Bone marrow (tissue), 2 donors: Measurements from ENCODE around the gene CFAP54.
"Not testable (repeated sequence)": the region's sequence is repeated elsewhere in the genome, so short reads cannot be mapped to it uniquely, and the experiment has no call there.

Experiments used
- DNase-seq, 2 donors: peaks; one replicate each; lab custom pipeline; 2025; lab: John Stamatoyannopoulos, UW

Gene CFAP54

DNA sequence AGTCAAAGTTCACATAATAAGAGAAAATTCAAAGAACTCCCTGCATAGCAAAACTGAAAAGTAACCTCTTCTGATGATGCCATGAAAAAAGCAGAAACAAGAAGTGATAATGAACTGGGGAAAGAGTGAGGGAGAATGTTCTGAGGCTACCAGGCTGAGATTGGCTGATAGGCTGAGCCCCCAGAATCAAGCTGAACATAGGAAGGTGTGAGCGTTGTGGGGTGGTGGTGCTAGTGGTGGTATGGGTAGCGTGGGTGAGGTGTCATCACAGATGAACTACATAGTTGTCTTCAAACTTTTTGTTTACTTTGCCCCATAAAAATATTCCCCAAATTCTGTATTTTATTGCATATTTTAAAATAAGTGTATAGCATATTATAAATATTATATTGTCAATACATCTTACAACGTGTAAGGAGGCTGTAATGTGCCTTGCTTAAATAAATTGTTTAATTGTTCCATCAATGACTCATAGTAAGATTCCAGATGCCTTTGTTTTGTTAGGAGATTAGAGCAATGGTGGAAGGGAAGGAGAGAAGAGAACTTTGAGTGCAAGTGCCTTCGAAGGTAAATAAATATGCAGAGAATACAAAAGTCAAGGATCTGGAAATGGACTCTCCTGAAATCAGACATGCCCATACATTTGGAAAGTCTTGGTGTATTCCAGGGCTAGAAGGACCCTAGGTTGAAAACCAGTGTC, 15.8 kb upstream of the CFAP54 start:
- no peak for DNase-seq

DNA sequence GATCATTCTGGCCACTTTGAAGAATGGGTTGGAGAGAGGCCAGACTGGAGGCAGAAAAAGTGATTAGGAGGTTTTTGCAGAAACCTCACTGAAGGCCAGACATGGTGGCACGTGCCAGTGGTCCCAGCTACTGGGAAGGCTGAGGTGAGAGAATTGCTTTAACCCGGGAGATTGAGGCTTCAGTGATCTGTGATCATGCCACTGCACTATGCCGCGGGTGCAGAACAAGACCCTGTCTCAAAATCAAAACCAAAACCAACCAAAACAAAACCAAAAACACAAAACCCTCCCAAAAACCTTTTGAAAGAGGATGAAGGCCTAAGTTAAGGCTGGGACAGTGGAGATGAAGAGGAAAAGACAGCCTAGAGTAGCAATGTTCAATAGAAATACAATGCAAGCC, 15.2 kb upstream of the CFAP54 start:
- no peak for DNase-seq

DNA sequence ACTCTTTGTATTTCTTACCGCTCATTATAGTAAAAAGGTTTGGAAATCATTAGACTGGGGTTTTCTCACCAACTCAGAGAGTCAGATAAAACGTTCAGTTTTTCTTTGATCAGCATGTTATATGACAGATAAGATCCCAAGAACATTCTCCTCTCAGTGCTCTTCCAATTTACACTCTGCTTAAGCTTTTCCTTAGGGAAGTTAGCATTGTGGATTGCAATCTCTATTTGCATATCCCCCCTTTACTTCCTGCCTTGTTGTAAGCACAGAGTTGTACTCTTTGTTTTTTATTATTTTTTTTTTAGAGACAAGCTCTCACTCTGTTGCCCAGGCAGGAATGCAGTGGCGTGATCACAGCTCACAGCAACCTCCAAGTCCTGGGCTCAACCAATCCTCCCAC, 11.4 kb upstream of the CFAP54 start:
- no peak for DNase-seq

DNA sequence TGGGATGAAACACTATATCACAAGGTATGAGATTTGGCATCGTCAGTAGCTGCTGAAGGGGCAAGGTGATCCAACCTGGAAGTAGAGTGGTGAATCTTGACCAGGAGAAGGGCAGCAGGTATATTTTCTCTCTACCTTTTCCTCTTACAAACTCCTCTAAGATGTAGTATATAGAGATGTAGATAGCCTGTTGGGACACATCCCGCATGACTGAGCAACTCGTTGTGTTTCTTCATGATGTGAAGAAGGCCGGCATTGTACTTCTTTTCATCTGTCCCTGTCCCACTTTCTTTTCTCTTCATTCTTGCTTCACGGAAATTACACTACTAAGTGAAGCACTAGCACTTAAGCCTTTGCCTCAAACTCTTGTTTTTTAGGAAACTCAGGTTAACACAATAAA, 7.3 kb upstream of the CFAP54 start:
- DNase-seq = no peak

DNA sequence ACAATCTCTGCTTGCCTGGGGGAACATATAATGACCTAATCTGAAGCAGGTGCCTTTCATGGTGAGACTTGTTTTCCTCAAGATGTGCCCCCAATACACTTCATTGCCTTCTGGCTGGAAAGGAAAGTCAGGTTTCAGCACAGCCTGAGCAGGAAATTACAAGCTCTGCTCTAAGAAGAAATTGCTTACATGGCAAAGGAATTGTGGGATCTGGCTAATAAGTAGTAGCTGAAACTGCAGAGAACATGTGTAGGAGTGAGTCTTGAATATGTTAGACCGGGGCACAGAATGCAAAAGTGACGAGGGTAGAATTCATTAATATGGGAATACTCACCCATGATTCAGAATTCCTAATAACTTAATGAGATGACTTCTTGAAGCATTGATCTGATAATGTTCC, 6.3 kb upstream of the CFAP54 start:
- DNase-seq = no peak

DNA sequence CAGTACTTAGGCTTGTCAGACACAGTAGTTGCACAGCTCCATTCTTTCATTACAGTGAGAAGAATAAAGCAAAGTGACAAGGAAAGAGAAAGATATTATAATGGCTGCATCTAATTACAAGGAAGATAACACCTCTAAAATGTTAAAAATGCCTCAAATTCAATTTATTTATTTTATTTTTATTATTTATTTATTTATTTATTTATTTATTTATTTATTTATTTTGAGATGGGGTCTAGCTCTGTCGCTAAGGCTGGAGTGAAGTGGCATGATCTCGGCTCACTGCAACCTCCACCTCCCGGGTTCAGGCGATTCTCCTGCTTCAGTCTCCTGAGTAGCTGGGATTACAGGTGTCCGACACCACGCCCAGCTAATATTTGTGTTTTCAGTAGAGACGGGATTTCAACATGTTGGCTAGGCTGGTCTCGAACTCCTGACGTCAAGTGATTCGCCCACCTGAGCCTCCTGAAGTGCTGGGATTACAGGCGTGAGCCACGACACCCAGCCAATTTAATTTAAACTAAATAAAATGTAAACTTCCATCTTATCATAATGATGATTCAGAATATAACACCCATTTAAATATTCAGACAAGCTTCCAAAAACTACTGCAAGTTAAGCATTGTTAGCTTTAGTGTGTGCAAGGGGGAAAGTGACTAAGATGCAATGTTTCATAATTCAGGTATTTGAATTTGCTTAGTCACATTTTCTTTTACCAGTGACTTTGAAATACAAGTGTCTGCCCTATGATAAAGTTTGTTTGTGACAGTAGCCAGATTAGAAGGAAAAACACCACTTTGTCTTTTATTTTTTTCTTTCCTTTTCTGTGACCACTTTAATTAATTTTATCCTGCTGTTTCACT, 2.4 kb upstream of the CFAP54 start:
- DNase-seq = no peak

DNA sequence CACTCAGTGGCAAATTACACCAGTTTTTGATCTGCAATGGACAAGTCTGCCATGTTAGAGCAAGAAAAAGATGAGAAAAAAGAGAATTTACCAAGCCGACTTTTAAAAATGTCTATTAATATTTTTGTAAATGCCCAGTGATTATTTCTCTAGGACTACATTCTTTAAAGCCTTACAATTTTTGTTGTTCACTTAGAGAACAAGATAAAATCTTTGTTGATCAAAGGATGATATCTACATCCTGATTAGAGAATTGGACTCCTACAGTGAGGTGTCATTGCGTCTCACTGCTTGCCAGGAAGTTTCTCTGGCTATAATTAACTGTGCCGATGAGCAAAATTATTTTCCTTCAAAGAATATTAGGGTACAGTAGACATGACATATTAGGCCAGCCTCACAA, 1.7 kb upstream of the CFAP54 start:
- DNase-seq = no peak

DNA sequence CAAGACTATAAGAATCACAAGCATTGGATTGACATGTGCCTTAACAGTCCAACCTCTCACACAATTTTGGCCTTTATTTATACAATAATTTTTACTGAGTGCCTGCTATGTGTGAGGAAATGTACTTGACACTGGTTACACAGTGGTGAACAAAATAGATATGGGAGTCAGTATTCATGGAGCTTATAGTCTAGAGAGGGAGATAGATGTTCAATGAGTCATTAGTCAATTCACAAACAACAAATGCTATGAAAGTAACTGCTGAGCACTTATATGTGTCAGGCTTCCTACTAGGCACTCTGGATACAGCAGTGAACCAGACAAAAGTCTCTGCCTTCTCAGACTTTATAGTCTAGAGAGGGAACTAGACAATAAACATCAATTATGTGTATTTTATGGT, 3.7 kb downstream of the CFAP54 start:
- no peak for DNase-seq

DNA sequence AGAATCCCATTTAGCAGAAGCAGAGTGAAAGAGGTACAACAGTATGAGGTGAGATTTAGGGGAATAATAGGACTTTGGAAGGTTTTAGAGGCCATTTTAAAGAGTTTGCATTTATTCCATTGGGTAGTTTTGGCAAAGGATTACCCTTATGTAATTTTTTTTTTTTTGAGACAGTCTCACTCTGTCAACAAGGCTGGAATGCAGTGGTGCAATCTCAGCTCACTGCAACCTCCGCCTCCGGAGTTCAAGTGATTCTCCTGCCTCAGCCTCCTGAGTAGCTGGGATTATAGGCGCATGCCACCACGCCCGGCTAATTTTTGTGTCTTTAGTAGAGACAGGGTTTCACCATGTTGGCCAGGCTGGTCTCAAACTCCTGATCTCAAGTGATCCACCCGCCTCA, 4.8 kb downstream of the CFAP54 start:
- DNase-seq = not testable (repeated sequence)

DNA sequence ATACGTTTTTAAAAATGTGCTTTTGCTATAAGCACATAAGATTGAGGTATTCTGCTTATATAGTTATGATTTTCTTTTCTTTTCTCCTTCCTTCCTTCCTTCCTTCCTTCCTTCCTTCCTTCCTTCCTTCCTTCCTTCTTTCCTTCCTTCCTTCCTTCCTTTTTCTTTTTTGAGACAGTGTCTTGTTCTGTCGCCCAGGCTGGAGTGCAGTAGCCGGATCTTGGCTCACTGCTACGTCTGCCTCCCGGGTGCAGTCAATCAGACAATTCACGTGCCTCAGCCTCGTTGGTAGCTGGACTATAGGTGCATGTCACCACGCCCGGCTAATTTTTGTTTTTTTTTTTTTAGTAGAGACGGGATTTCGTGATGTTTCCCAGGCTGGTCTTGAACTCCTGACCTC, 5.8 kb downstream of the CFAP54 start:
- no peak for DNase-seq

DNA sequence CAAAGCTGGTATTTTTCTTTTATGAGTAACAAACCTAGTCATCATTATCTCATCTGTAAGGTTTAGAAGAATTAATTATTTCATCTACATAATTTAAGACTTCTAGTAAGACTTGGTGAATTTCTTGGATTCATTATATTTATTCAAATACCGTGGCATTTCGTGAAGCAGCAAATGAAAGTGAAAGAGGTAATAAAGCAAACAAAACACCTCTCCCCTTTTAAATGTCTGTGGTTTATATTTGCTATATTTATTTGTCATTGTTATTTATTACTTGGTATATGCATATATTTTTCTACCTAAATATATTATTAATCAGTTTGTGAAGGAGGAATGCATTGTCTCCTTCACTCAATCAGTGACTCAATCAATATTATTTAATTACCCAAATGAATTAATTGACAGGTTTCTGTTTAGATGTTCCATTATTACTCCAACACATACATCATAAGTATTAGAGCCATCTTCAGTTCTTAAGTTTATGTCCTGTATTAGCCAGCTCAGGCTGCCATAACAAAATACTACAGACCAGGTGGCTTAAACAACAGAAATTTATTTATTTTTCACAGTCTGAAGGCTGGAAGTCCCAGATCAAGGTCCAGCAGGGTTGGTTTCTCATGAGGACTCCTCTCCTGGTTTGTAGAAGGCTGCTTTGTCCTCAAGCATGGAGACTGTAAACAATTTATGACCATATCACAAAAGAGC, 6.6 kb downstream of the CFAP54 start:
- peak in 1 of 2 donors; percentile 1 for DNase-seq

DNA sequence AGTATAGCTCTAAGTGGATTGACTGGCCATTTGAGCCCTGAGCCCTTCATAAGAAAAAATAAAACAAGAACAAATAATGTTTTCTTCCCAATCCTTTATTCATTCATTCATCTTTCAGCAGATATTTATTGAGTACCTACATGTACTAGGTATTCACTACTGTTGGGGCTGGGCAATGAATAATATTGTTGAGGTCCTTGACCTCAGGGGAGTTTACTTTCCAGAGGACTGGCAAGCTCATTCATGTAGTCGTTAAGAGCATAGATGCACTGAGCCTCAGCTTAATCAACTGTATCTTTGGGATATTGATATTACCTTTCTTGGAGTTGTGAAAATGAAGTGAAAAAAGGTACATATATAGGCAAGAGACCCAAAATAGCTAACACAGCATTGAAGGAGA, 7.6 kb downstream of the CFAP54 start:
- DNase-seq = no peak

DNA sequence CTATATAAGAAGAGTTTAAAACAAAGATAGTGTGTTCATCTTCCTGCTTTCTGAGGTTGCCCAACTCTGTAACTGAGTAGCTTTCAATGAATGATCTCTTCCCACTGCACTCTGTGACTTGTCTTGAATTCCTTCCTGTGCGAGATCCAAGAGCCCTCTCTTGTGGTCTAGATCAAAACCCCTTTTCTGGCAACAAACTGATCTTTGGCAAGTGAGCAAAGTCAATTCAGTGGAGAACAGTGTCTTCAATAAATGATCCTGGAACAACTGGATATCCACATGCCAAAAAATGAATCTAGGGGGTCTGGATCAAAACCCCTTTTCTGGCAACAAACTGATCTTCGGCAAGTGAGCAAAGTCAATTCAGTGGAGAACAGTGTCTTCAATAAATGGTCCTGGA, 8.5 kb downstream of the CFAP54 start:
- no peak for DNase-seq

DNA sequence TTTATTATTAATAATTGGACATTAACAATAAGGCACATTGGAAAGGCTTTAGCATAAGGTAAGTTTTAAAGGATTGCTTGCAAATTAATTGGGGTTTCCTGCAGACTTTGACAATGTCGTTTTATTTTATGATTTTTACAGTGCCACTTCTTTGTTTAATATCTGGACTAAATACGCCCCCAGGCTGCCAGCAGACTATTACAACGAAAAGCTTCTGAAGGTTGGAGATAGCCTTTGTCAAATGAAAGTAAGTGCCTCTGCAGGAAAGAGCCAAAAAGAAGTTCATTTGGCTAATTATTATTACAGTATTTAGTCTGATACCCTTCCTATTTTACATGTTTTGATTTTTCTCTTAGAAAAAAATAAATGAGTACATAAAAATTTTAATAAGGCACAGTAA, 11.3 kb downstream of the CFAP54 start:
- DNase-seq = no peak

DNA sequence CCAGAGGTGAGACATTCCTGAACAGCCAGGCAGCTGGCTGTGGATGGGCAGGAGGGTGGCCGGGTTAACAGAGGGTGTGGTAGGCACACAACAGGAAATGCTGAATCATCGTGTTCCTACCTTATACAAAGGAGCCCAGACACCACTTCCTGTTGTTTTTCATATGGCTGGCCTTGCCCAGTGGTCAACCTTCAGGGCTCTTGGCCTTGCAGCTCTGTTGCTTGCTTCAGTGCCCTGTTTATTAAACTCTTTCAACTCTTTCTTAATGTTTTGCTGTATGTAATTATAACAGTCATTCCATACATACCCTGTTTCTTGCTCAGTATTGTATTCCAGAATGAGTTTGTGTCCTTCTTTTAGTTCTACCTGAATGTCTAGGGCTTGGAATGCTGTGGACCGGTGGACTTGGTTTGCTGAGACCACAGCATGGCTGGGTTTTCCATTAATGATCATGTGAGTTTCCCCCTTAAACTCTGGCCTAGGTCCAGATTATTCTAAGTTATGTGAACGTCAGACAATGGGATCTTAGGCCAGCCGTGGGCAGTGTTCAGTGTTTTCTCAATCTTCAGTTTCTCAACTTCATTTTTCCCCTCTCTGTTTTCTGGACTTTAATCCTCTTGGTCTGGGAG, 11.9 kb downstream of the CFAP54 start:
- no peak for DNase-seq

DNA sequence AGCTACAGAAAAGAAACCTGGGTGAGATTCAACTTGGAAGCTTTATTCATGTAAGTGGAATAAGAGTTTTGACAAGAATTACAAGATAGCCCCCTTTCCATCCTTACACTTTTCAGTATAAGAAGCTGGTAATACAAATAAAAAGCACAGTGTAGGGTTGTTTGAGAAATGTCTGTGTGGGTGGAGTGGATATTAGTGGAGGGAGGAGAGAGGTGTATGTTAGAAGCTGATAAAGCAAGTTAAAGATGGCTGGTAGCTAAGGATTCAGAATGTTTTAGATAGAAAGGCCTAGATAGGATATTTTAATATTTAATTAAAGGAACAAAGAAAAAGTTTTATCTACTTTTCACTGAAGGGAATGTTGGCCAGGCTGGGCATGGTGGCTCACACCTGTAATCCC, 12.5 kb downstream of the CFAP54 start:
- no peak for DNase-seq

DNA sequence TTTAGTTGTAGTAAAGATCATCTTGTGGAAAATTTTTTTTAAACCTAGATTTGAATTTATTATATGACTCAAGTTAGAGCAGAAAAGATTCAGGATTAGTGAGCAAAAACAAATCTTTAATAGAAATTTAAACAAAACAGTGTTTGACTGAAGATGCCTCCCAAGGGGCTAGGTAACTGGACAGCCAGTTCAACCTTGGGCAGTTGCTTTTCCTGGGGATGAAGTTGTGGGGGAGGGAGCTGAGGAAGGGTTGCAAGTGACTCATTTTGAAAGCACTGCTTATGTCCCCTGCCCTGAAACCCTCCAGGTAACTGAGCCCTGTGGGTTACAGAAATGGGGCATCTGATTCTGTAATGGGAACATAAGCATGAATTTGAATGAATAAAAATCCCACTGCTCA, 13.1 kb downstream of the CFAP54 start:
- DNase-seq = no peak

DNA sequence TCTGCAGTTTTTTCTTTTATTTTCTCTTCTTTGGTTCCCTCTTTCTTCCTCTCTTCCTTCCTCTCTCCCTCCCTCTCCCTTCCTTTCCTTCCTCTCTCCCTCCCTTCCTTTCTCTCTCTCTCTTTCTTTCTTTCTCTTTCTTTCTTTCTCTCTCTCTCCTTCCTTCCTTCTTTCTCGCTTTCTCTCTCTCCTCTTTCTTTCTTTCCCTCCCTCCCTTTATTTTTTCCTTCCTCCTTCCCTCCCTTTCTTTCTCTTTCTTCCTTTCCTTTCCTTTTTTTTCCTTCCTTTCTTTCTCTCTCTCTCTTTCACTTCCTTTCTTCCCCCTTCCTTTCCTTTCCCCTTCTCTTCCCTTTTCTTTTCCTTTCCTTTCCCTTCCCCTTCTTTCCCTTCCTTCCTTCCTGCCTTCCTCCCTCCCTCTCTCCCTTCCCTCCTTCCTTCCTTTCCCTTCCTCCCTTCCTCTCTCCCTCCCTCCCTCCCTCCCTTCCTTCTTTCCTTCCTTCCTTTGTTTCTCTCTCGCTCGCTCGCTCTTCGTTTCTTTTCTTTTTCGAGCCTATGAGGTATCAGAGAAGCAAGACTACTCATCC, 13.7 kb downstream of the CFAP54 start:
- no peak for DNase-seq

DNA sequence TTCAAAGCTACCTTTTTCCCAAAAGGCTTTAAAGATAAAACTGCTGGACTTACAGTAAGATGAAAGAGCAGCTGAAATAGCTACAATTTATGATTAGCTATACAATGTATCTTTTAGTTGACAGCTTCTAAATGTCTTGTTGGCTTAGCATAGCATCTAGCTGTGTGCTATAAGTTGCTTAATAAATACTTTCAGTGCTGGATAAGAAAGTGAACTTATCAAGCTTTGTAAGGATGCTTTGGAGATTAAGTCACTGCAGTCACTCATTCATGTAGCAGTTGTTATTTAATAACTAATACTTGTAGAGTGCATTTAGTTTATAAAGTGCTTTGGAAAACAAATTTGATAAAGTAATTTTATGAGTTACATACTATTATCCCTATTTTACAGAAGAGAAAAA, 14.6 kb downstream of the CFAP54 start:
- DNase-seq = no peak

DNA sequence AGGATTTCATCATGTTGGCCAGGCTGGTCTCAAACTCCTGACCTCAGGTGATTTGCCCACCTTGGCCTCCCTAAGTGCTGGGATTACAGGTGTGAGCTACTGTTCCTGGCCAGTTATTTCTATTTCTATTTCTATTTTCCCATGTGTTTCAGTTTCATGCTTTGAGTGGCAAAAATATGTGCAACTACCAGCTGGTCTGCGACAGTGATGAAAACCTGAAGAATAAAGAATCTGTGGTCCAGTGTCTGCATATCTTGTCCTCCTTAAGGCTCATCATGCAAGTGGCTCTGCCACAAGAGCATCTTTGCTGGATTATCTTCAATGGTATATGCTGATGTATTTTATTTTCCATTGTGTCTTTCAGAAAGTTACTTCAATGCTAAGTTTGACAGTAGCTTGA, 17.4 kb downstream of the CFAP54 start:
- DNase-seq = no peak

DNA sequence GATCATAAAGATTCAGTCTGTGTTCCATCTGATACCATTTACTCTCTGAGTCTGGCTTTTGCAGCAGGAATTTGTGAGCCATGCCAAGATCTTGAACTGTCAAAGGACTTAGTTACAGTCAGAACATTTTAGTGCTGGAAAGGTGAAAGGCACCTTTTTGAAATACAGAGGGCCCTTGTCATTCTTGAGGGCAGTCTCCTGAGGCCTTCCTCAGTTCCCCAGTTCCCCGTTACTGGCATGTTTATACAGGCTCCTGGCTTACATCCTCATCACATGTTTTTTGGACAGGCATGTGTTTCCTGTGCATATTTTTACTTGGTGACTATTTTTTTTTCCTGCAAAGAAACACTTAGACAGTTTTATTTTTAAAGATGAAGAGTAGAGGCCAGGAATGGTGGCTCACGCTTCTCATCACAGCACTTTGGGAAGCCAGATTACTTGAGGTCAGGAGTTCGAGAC, 21.0 kb downstream of the CFAP54 start:
- DNase-seq = no peak

DNA sequence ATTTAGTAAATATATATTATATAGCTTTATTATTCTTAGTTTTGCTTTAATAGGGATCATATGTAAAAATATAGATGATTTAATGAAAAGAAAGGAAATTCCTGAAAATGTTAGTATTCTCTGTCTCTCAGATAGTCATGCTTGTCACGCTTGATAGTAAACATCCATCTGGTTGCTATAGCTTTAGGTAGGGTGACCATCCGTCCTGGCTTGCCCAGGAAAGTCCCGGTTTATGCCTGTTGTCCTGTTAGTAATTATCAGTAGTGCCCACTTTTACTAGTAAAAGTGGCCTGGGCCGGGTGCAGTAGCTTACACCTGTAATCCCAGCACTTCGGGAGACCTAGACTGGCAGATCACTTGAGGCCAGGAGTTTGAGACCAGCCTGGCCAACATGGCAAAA, 23.8 kb downstream of the CFAP54 start:
- no peak for DNase-seq
